H1 (cell line): ENCODE results near the gene PNCK. TPM values are rescaled to one million over a fixed set of nuclear protein-coding genes. Genes with fewer than 3 reads are reported as not detected.

Source experiments
- CTCF ChIA-PET: fragments of 300-600 bp; sonication (Branson Sonifier 250); formaldehyde crosslinking; loops from one replicate; lab custom pipeline; 2021; ENCODE audit not compliant: partially characterized antibody; lab: Charles Lee
- POLR2A ChIA-PET: fragments of 300-600 bp; sonication (Branson Sonifier 250); formaldehyde crosslinking; loops from one replicate; lab custom pipeline; 2021; ENCODE audit warnings: inconsistent platforms; ENCODE audit not compliant: partially characterized antibody; lab: Charles Lee
- DNase-seq, 2 experiments: peaks; one replicate each; pipeline versions ENCODE4 v3.0.0 to v3.0.0-alpha.2; 2010 to 2022; ENCODE audit warnings: low spot score in 2 of 2, low read depth in 1 of 2, mixed read lengths in 1 of 2
- FAIRE-seq: peaks from 2 replicates; lab custom pipeline; 2011; peaks lifted over from hg19 to GRCh38; lab: Jason Lieb, UNC
- H2AFZ ChIP-seq: 2 replicates; pipeline ENCODE4 v1.8.1; 2012; ENCODE audit warnings: low read length, inconsistent platforms
- H2AK5ac ChIP-seq: 2 replicates; pipeline ENCODE4 v1.6.1; 2013; ENCODE audit warnings: low read depth, low read length
- H2BK120ac ChIP-seq: replicated peaks from 2 replicates; pipeline ENCODE3; 2013; ENCODE audit warnings: low read depth, low read length, inconsistent platforms
- H2BK12ac ChIP-seq: 2 replicates; pipeline ENCODE4 v1.6.1; 2013; ENCODE audit warnings: low read depth, low read length
- H2BK15ac ChIP-seq: 2 replicates; pipeline ENCODE4 v1.6.1; 2013; ENCODE audit warnings: low read length
- H2BK20ac ChIP-seq: 2 replicates; pipeline ENCODE4 v1.6.1; 2013; ENCODE audit warnings: low read length
- H2BK5ac ChIP-seq: 2 replicates; pipeline ENCODE4 v1.6.1; 2013; ENCODE audit warnings: low read depth, low read length
- H3K14ac ChIP-seq: 2 replicates; pipeline ENCODE4 v1.6.1; 2013; ENCODE audit warnings: inconsistent platforms; ENCODE audit not compliant: insufficient read length
- H3K18ac ChIP-seq: 2 replicates; pipeline ENCODE4 v1.6.1; 2013; ENCODE audit warnings: low read length; ENCODE audit errors: extremely low read depth
- H3K23ac ChIP-seq: 2 replicates; pipeline ENCODE4 v1.6.1; 2013; ENCODE audit warnings: inconsistent platforms; ENCODE audit not compliant: insufficient read length
- H3K23me2 ChIP-seq: 2 replicates; pipeline ENCODE4 v1.6.1; 2013; ENCODE audit warnings: low read depth, low read length
- H3K27ac ChIP-seq: 2 replicates; pipeline ENCODE4 v1.6.1; 2011; ENCODE audit warnings: low read depth, low read length, inconsistent platforms
- H3K27me3 ChIP-seq, 4 experiments: replicated peaks in 1 of 4; 1 replicate in 1 of 4; 2 replicates in 3 of 4; pipeline versions ENCODE4 v1.6.1 to v1.8.1; 2011 to 2013; ENCODE audit warnings: low read length in 3 of 4, mild to moderate bottlenecking in 3 of 4, inconsistent platforms in 2 of 4, mixed read lengths in 2 of 4, moderate library complexity in 1 of 4; ENCODE audit not compliant: control insufficient read depth in 3 of 4, insufficient read depth in 3 of 4; ENCODE audit errors: extremely low read depth in 1 of 4
- H3K36me3 ChIP-seq, 4 experiments: 2 replicates each; pipeline versions ENCODE4 v1.6.1 to v1.8.1; 2011 to 2013; ENCODE audit warnings: mild to moderate bottlenecking in 4 of 4, low read length in 3 of 4, moderate library complexity in 2 of 4, control low read depth in 1 of 4, inconsistent platforms in 1 of 4; ENCODE audit not compliant: insufficient read depth in 4 of 4, control insufficient read depth in 2 of 4
- H3K4ac ChIP-seq: replicated peaks from 2 replicates; pipeline ENCODE3; 2013; ENCODE audit warnings: low read length, low read depth, mixed read lengths, inconsistent platforms; ENCODE audit not compliant: insufficient read length
- H3K4me1 ChIP-seq, 4 experiments: replicated peaks in 1 of 4; 1 replicate in 1 of 4; 2 replicates in 3 of 4; pipeline versions ENCODE4 v1.6.1 to v1.8.1; 2011 to 2013; ENCODE audit warnings: low read length in 3 of 4, inconsistent platforms in 2 of 4, mixed read lengths in 1 of 4; ENCODE audit not compliant: insufficient read depth in 4 of 4, control insufficient read depth in 3 of 4
- H3K4me2 ChIP-seq, 2 experiments: 2 replicates each; pipeline versions ENCODE4 v1.6.1 to v1.8.1; 2011 to 2013; ENCODE audit warnings: low read depth in 2 of 2, low read length in 2 of 2, control low read depth in 1 of 2, inconsistent platforms in 1 of 2, mild to moderate bottlenecking in 1 of 2; ENCODE audit not compliant: insufficient read depth in 1 of 2
- H3K4me3 ChIP-seq, 4 experiments: fragments of 200-600, 300-600 bp in 1 of 4; sonication (generic), shearing (Covaris generic), sonication (Bioruptor Twin) in 1 of 4; 2 replicates each; pipeline versions ENCODE4 v1.5.1 to v1.8.1; 2011 to 2016; ENCODE audit warnings: low read length in 4 of 4, low read depth in 3 of 4, control low read depth in 2 of 4, inconsistent platforms in 2 of 4, mild to moderate bottlenecking in 2 of 4, mixed read lengths in 1 of 4, moderate library complexity in 1 of 4; ENCODE audit not compliant: insufficient read depth in 2 of 4; ENCODE audit errors: extremely low read depth in 1 of 4
- H3K56ac ChIP-seq: replicated peaks from 2 replicates; pipeline ENCODE3; 2013; ENCODE audit warnings: low read depth, mild to moderate bottlenecking, mixed read lengths, low read length, inconsistent platforms; ENCODE audit not compliant: insufficient read length
- H3K79me1 ChIP-seq: 2 replicates; pipeline ENCODE4 v1.6.1; 2013; ENCODE audit warnings: low read depth, low read length, control low read depth
- H3K79me2 ChIP-seq, 2 experiments: 2 replicates each; pipeline versions ENCODE4 v1.6.1 to v1.8.1; 2012 to 2013; ENCODE audit warnings: low read length in 2 of 2, mild to moderate bottlenecking in 2 of 2, inconsistent platforms in 1 of 2; ENCODE audit not compliant: insufficient read depth in 2 of 2, control insufficient read depth in 1 of 2
- H3K9ac ChIP-seq, 4 experiments: replicated peaks in 1 of 4; 1 replicate in 1 of 4; 2 replicates in 3 of 4; pipeline versions ENCODE4 v1.6.1 to v1.8.1; 2011 to 2013; ENCODE audit warnings: low read depth in 3 of 4, low read length in 3 of 4, control low read depth in 2 of 4, mild to moderate bottlenecking in 2 of 4, moderate library complexity in 2 of 4, inconsistent platforms in 1 of 4; ENCODE audit errors: extremely low read depth in 1 of 4
- H3K9me3 ChIP-seq, 2 experiments: 2 replicates each; pipeline versions ENCODE4 v1.6.1 to v1.8.1; 2012 to 2013; ENCODE audit warnings: mild to moderate bottlenecking in 2 of 2, moderate library complexity in 2 of 2, control low read depth in 1 of 2, inconsistent platforms in 1 of 2, low read depth in 1 of 2, low read length in 1 of 2, mixed read lengths in 1 of 2; ENCODE audit not compliant: insufficient read depth in 2 of 2
- H4K20me1 ChIP-seq, 2 experiments: replicated peaks in 1 of 2; 2 replicates each; pipeline versions ENCODE3 to v1.8.1; 2011 to 2013; ENCODE audit warnings: inconsistent platforms in 2 of 2, low read length in 2 of 2, mild to moderate bottlenecking in 1 of 2; ENCODE audit not compliant: insufficient read depth in 2 of 2, control insufficient read depth in 1 of 2
- H4K5ac ChIP-seq: 2 replicates; pipeline ENCODE4 v1.6.1; 2013; ENCODE audit warnings: low read length, low read depth, mixed read lengths, inconsistent platforms; ENCODE audit not compliant: insufficient read length
- H4K8ac ChIP-seq: 2 replicates; pipeline ENCODE4 v1.8.0; 2013; ENCODE audit warnings: mild to moderate bottlenecking, moderate library complexity, low read length, inconsistent platforms; ENCODE audit not compliant: insufficient read depth; ENCODE audit errors: extremely low read depth
- H4K91ac ChIP-seq: replicated peaks from 2 replicates; pipeline ENCODE3; 2013; ENCODE audit warnings: low read length, mixed read lengths, inconsistent platforms; ENCODE audit not compliant: insufficient read length
- EP300 ChIP-seq, 2 experiments: IDR thresholded peaks; 1 replicate in 1 of 2; 2 replicates in 1 of 2; pipeline ENCODE4 v1.6.1; 2011 to 2012; ENCODE audit warnings: low read depth in 2 of 2, low read length in 2 of 2, mild to moderate bottlenecking in 2 of 2, borderline replicate concordance in 1 of 2, inconsistent platforms in 1 of 2, moderate library complexity in 1 of 2
- HDAC6 ChIP-seq: IDR thresholded peaks from one replicate; pipeline ENCODE4 v1.7.1; 2012; ENCODE audit warnings: low read depth, mild to moderate bottlenecking, inconsistent platforms, low read length, moderate library complexity
- RAD21 ChIP-seq, 2 experiments: IDR thresholded peaks in 1 of 2; conservative IDR thresholded peaks in 1 of 2; 2 replicates each; pipeline ENCODE4 v1.6.1; 2011; ENCODE audit warnings: low read depth in 2 of 2, low read length in 2 of 2, improper control_type of control experiment in 1 of 2, inconsistent platforms in 1 of 2, mild to moderate bottlenecking in 1 of 2, moderate library complexity in 1 of 2
- TAF1 ChIP-seq: IDR thresholded peaks from 2 replicates; pipeline ENCODE4 v1.6.1; 2011; ENCODE audit warnings: mild to moderate bottlenecking, low read depth, low read length
- TCF12 ChIP-seq: IDR thresholded peaks from 2 replicates; pipeline ENCODE4 v1.6.1; 2011; ENCODE audit warnings: low read depth, mild to moderate bottlenecking, low read length
- WGBS, 2 experiments: shearing (Covaris generic) in 1 of 2; methylation state at CpG; one replicate each; pipeline versions ENCODE4 v1.1.6 to v1.1.7; 2013 to 2015; ENCODE audit warnings: low lambda C conversion rate in 2 of 2, mixed read lengths in 2 of 2, inconsistent platforms in 1 of 2, low coverage in 1 of 2, missing lambda C conversion rate in 1 of 2; ENCODE audit not compliant: insufficient replicate concordance in 2 of 2, insufficient coverage in 1 of 2, insufficient read length in 1 of 2; ENCODE audit errors: extremely low coverage in 1 of 2, missing lambda C conversion rate in 1 of 2; 5-methylcytosine and 5-hydroxymethylcytosine counted together
- polyA plus RNA-seq, 7 experiments: library from polyadenylated mRNA; depleted of rRNA in 3 of 7; stranded (reverse) in 5 of 7; unstranded in 2 of 7; fragments of >200 nt in 5 of 7; fragments of 200-250 nt in 2 of 7; gene quantifications; 1 replicate in 5 of 7; 2 replicates in 1 of 7; 4 replicates in 1 of 7; pipeline versions ENCODE4 v1.2.1 to v1.2.3, GENCODE V29; 2011 to 2013; ENCODE audit warnings: missing spikeins in 2 of 7, mixed read lengths in 2 of 7
- total RNA-seq: library from RNA; stranded (reverse); fragmentation: NEBNext Ultra II Directional; extraction: Animal tissue kit (Norgen Biotek cat#: 25700); gene quantifications from 2 replicates; pipeline ENCODE4 v1.2.1, GENCODE V29; 2021
- TF ChIP-seq, protein P1 (sequence below), 3 experiments: IDR thresholded peaks; 1 replicate in 2 of 3; 2 replicates in 1 of 3; pipeline versions ENCODE4 v1.5.1 to v1.6.1; 2011; ENCODE audit warnings: low read length in 3 of 3, mild to moderate bottlenecking in 3 of 3, inconsistent platforms in 2 of 3, low read depth in 1 of 3, moderate library complexity in 1 of 3; ENCODE audit not compliant: insufficient read depth in 1 of 3; ENCODE audit errors: control extremely low read depth in 1 of 3

The PNCK gene
- total and polyA plus RNA-seq, 2 of the 8 experiments (the other 6 are each of a cell fraction or from before 2014, with no cell fraction given) = 6.2 to 6.3 TPM

DNA sequence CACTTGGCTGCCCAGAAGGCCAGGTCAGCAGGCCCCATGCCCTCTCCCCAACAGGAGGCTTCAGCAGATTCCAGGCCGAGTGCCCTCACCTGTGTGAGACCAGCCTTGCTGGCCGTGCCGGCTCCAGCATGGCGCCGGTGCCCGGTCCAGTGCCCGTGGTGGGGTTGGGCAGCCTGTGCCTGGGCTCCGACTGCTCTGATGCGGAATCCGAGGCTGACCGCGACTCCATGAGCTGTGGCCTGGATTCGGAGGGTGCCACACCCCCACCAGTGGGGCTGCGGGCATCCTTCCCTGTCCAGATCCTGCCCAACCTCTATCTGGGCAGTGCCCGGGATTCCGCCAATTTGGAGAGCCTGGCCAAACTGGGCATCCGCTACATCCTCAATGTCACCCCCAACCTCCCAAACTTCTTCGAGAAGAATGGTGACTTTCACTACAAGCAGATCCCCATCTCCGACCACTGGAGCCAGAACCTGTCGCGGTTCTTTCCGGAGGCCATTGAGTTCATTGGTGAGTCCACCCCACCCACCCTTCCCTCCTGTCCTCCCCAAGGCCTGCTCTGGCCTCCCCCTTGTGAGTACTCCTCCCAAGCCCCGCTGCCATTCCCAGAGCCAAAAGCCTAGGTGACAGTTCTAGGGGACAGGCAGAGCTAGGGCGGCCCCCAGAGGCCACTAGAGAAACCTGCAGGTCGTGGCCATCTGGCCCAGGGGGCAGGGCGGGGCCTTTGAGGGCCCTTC lies 24.3 kb downstream of the PNCK start:
- Histone ChIP-seq H3K4me2 (no peak overlapping the region), H3K79me1 (no peaks in the 10 kb centered on the region), H4K5ac (no peak overlapping the region), H4K91ac (no peak overlapping the region), H3K23ac (no peak overlapping the region), H3K27ac (no peak overlapping the region), H3K56ac (no peak overlapping the region), H4K8ac (no peak overlapping the region), H3K4ac (no peak overlapping the region), H3K36me3 (peaks cover 0 to 4% (median 0%) of the 10 kb centered on the region in 4 experiments; a peak in 1 of 8 replicates), H3K79me2 (no peaks in the 10 kb centered on the region), H2BK120ac (no peak overlapping the region), H3K4me1 (peaks cover 0 to 10% (median 2%) of the 10 kb centered on the region in 4 experiments; a peak in 4 of 7 replicates), H3K9ac (no peak overlapping the region), H2BK12ac (no peak overlapping the region), H2BK20ac (no peak overlapping the region), H3K4me3 (no peak overlapping the region), H3K14ac (no peak overlapping the region), H2BK5ac (no peak overlapping the region), H2AFZ (no peak overlapping the region), H2BK15ac (no peak overlapping the region), H3K9me3 (no peaks in the 10 kb centered on the region), H3K23me2 (no peaks in the 10 kb centered on the region; the same call in 1 of the 2 replicates), H2AK5ac (no peak overlapping the region), H3K18ac (no peak overlapping the region), H3K27me3 (peaks cover 47 to 51% (median 50%) of the 10 kb centered on the region in 4 experiments), H4K20me1 (peaks cover 0 to 10% of the 10 kb centered on the region in 2 experiments)
- peak in 1 of 2 experiments; percentile 63 for DNase-seq
- FAIRE-seq = no peak
- ChIA-PET CTCF (interaction anchor here (1.1 to 28.7 kb wide), 15 partner anchors 4 to 210 kb away, joined by 3 to 408 read pairs (median 12); partner anchors contain the start of genes DUSP9 and PLXNB3), POLR2A (interaction anchor here (0.9 to 1.4 kb wide), 2 partner anchors 26 to 49 kb away, joined by 3 read pairs; no protein-coding TSS in a partner anchor)
- TF ChIP-seq, protein P1, sequence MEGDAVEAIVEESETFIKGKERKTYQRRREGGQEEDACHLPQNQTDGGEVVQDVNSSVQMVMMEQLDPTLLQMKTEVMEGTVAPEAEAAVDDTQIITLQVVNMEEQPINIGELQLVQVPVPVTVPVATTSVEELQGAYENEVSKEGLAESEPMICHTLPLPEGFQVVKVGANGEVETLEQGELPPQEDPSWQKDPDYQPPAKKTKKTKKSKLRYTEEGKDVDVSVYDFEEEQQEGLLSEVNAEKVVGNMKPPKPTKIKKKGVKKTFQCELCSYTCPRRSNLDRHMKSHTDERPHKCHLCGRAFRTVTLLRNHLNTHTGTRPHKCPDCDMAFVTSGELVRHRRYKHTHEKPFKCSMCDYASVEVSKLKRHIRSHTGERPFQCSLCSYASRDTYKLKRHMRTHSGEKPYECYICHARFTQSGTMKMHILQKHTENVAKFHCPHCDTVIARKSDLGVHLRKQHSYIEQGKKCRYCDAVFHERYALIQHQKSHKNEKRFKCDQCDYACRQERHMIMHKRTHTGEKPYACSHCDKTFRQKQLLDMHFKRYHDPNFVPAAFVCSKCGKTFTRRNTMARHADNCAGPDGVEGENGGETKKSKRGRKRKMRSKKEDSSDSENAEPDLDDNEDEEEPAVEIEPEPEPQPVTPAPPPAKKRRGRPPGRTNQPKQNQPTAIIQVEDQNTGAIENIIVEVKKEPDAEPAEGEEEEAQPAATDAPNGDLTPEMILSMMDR (IDR thresholded peaks at IDR 0.05; ENCODE audit: control extremely low read depth in 1 of 3, insufficient read depth in 1 of 3, low read depth in 1 of 3, low read length in 3 of 3) = peak in 2 of 3 experiments; percentile 54 to 85; a peak in 3 of 4 replicates
- TF ChIP-seq HDAC6 = no peak
- no peak for TF ChIP-seq TAF1
- no peak for TF ChIP-seq EP300 (IDR thresholded peaks at IDR 0.05; ENCODE audit: borderline replicate concordance in 1 of 2, low read depth in 2 of 2, low read length in 2 of 2)
- TF ChIP-seq TCF12 = 0 out of 2 replicates have a peak, but pooled peaks have one; percentile 20
- TF ChIP-seq RAD21 (IDR thresholded peaks at IDR 0.05 in 1 of 2, conservative IDR thresholded peaks at IDR 0.05 in 1 of 2; ENCODE audit: low read depth in 2 of 2, low read length in 2 of 2) = peak; percentile 69 to 84
- 77% methylated on average over 21 of the region's 26 CpGs; no CpG with 5 or more reads in 1 of the 2 experiments for WGBS, 2 experiments
